Esophagus muscularis mucosa (tissue), 3 donors: Measurements from ENCODE around the gene RMDN3.

Source experiments
- CTCF ChIP-seq, 3 experiments: fragments of 200-600 bp in 2 of 3; fragments of 450-650 bp in 1 of 3; sonication (generic) in 2 of 3; IDR thresholded peaks; one replicate each; pipeline ENCODE4 v1.5.1; 2017 to 2019; ENCODE audit warnings: antibody characterized with exemption in 3 of 3, mild to moderate bottlenecking in 2 of 3, moderate library complexity in 1 of 3
- POLR2AphosphoS5 ChIP-seq, 2 donors: sonication (generic); formaldehyde crosslinking; IDR thresholded peaks; one replicate each; pipeline ENCODE4 v1.6.1; 2017; ENCODE audit warnings: antibody characterized with exemption in 2 of 2

DNA sequence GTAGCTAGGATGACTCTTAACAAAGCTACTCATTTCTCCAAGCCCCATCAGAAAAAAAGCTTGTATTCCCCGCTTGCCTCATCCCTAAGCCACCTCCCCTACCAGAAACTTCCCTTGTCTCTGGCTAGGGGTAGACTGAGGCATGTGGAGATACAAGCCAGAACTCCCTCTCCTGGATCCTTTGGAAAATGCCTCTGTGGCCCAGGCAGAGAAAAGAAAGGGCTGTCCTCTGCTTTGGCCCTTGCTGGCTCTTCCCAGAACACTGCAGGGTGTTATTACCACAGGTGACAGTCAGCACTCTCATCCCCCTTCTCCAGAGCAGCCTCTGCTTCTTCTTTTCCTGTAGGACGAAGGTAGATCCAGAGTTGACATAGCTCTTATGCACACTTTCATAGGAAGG is 15.2 kb downstream of the RMDN3 start:
- no peak for TF ChIP-seq CTCF (IDR thresholded peaks at IDR 0.05)
- TF ChIP-seq POLR2AphosphoS5 (IDR thresholded peaks at IDR 0.05) = no peak
